NCI-H748 (cell line): ENCODE results near the gene ATP2C2.
A peak's percentile ranks its signal among the peaks of the same experiment; 100 is the strongest.

ENCODE experiments used
- DNase-seq: peaks from one replicate; lab custom pipeline; 2025; ENCODE audit not compliant: unreplicated experiment; lab: John Stamatoyannopoulos, UW

Gene ATP2C2

GRCh38 chr16:84507011-84507982, 139.0 kb downstream of the ATP2C2 start:
- DNase-seq, result no peak

DNA sequence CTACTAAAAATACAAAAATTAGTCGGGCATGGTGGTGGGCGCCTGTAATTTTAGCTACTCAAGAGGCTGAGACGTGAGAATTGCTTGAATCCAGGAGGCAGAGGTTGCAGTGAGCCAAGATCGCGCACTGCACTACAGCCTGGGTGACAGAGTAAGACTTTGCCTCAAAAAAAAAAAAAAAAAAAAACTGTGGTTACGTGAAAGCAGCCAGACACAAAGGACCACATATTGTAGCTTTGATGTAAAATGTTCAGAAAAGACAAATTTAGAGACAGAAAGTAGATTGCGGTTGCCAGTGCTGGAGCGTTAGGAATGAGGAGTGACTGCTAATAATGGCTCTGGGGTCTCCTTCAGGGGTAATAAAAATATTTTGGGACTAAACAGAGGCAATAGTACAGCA, 140.2 kb downstream of the ATP2C2 start:
- no peak for DNase-seq

DNA sequence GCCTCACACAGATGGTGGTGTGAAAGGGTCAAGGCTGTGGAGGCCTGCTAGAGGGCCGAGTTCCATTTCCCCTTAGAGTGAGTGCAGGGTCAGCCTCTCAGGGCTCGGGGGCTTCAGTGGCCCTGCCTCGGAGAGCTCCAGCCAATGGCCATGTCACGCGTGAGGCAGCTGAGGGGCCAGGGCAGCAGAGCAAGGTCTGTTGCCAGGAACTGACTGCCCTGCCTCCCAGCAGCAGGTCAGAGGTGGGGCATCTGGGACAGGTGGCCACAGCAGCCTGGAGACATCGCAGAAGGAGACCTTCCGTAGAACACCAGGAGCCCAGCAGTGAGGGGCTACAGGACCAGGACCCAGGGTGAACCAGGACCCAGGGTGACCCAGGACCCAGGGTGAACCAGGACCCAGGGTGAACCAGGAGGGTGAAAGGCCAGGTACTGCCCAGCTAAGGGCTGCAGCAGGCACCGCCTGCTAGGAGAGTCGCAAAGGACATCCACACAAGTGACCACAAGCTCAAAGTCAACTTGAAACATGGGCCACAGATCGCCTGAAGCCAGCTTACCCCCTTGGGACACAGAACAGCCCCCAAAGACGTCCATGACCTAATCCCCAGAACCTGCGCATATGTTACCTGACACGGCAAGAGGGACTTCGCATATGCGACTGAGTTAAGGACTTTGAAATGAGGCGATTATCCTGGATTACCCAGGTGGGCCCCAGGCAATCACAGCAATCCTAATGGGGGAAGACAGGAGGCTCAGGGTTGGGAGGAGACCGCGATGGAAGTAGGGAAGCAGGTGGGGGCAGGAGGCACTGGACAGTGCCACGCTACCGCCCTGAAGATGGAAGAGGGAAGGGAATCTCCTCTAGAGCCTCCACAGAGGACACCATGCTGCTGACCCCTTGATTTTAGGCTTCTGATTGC, 141.0 kb downstream of the ATP2C2 start:
- no peak for DNase-seq

- DNase-seq, result peak; percentile 74
Measured at GRCh38 chr16:84511180-84511800, 143.0 kb downstream of the ATP2C2 start.

DNA sequence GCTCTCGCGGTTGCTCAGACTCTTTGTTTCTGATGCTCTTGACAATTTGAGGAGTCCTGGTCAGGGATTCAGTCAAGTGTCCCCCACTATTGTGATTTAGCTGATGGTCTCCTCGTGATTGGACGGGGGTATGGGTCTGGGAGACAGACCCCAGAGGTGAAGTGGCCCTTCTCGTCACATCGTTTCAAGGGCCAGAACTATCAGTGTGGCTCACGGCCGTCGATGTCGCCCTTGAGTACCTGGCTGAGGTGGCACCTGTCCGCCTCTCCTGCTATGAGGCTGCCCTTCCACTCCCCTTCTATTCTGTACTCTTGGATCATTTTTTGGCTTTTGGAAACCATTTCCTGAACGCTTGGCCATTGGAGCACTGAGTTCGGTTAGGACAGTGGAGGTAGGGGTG, 143.5 kb downstream of the ATP2C2 start:
- no peak for DNase-seq

- DNase-seq, result no peak
Measured at GRCh38 chr16:84513123-84513522, 144.8 kb downstream of the ATP2C2 start.

DNA sequence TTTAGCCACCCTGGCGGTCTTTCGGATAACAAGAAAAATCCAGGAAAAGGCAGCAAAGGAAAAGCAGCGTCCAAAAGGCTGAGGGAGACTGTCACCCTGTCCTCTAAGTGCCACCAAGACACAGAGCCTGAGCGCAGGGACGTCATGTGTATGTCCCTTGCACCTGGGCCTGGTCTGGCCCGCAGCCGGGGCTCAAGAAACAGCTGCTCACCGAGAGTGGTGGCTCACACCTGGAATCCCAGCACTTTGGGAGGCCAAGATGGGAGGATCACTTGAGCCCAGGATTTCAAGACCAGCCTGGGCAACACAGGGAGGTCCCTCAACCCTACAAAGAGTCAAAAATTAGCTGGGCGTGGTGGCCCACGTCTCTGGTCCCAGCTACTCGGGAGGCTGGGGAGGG, 145.3 kb downstream of the ATP2C2 start:
- no peak for DNase-seq
